Right ventricle myocardium superior (tissue), 1 donor: ENCODE data around the gene OTOGL. TPM values are rescaled to one million over a fixed set of nuclear protein-coding genes. Genes with fewer than 3 reads are reported as not detected.
"Not testable (repeated sequence)": the region's sequence is repeated elsewhere in the genome, so short reads cannot be mapped to it uniquely, and the experiment has no call there.

Experiments used
- ATAC-seq: fragments of 200-7000 bp; cut with Tn5 transposase; one replicate; pipeline ENCODE4 v1.9.1; 2020; ENCODE audit warnings: mild to moderate bottlenecking; ENCODE audit not compliant: poor library complexity
- DNase-seq: peaks from one replicate; pipeline ENCODE4 v3.0.0-alpha.2; 2020
- intact Hi-C: fragments of 100-400 bp; cut with DNase I; formaldehyde crosslinking; loops from one replicate; pipeline ENCODE4 v1.11.2; 2022
- total RNA-seq: library from RNA; stranded (reverse); fragmentation: NEBNext Ultra II Directional; extraction: Animal tissue kit (Norgen Biotek cat#: 25700); gene quantifications from one replicate; pipeline ENCODE4 v1.2.1, GENCODE V29; 2021
- donor health status: DM: no; HTN: yes; CAD: no; lungs with severe emphysema.

OTOGL gene
- total RNA-seq, 1 donor from 2014 or later: 0.19 TPM

DNA sequence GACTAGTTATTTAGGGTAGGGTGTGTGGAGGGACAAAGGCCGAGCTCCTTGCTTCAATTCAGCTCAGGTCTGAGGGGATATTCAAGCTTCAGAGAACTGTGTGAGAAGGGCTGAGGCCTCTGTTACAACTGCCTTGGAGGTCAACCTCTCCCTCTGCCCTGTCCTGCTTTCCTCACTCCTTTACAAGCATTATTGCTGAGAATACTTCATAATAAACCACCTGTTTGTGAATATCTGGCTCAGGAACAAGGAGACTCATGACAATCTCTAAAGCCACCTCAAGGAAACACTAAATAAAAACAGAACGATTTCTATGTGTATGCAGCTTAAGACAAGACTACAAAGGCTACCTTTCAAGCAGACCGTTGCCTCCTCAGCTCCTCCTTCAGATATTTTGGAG is 21.7 kb downstream of the OTOGL start:
- no peak for ATAC-seq
- intact Hi-C loops: no loop called here
- DNase-seq: no peak

DNA sequence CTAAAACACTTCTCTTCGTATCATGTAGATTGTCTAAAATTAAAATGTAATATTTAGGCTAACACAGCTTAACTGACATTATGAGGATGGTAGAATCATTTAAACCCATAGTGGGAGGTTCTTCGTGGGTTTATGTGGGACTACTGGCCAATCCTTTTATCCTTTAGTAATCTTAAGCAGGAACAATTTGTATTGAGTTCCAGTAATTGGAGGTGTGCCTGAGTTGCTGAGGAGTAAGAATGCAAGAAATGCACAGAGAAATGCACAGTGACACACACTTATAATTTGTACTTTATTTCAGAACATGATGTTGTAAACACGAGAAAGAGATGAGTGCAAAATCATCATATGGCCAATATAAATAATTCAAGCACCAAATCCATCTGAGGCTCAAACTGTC is 22.3 kb downstream of the OTOGL start:
- intact Hi-C loops: no loop called here
- no peak for ATAC-seq
- DNase-seq: no peak

- intact Hi-C loops: no loop called here
- ATAC-seq (no peak), DNase-seq (no peak)
Observed at GRCh38 chr12:80129895-80130530, 30.7 kb downstream of the OTOGL start.

GRCh38 chr12:80135624-80136023 is 36.3 kb downstream of the OTOGL start:
- ATAC-seq (no peak), DNase-seq (no peak)
- intact Hi-C loops: no loop called here

DNA sequence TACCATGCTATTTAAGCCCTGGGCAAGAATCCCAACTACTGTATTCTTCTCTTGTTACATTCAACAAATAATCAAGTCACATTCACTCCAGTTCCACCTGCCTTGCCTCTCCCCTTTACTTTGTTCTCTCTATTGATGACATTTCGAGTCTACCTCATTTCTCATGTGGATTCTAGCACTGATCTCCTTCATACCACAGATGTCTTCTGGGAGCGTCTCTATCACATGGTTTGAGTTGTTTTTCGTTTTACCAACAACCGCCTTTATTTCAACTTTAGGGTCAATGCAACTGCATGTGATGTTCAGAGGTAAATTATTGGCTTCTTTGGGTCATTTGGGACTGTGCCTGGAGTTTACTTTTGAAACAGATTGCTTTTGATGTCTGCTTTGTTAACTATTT is 40.7 kb downstream of the OTOGL start:
- DNase-seq (no peak), ATAC-seq (no peak)
- intact Hi-C loops: no loop called here

DNA sequence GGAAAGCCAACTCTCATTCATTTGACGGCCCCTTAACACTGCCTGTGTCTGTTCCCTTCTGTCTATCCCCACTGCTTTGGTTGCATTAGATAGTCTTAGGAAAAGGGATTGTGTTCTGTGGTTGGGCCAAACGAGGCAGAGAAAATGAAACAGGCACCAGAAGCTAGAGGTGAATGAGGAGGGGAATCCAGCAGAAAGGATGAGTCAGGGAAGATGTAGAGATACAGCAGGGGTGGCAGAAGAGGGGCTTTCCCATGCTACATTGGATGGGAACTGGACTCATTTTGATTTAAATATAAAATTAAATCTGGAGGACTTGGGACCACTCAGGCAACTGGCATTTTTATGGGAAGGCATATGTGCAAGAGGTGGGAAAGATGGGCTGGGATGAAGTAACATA is 43.3 kb downstream of the OTOGL start:
- ATAC-seq (no peak), DNase-seq (no peak)
- intact Hi-C loops: no loop called here

- ATAC-seq (no peak), DNase-seq (no peak)
- intact Hi-C loops: no loop called here
Observed at GRCh38 chr12:80143537-80143936, 44.2 kb downstream of the OTOGL start.

DNA sequence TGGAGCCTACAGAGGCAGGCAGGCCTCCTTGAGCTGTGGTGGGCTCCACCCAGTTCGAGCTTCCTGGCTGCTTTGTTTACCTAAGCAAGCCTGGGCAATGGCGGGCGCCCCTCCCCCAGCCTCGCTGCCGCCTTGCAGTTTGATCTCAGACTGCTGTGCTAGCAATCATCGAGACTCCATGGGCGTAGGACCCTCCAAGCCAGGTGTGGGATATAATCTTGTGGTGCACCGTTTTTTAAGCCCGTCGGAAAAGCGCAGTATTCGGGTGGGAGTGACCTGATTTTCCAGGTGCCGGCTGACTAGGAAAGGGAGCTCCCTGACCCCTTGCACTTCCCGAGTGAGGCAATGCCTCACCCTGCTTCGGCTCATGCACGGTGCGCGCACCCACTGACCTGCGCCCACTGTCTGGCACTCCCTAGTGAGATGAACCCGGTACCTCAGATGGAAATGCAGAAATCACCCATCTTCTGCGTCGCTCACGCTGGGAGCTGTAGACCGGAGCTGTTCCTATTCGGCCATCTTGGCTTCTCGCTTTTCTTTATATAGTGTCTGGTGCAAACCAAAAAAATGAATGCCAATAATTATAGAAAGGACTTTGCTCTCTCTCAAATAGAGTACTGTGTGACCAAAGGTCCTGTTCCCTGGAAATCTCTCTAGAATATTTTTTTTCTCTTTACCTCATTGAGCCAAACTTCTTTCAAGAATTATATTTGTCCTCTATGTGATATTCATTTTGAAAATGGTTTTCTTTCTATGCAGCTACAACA is 50.4 kb downstream of the OTOGL start:
- ATAC-seq, intact Hi-C loops, DNase-seq: not testable (repeated sequence)

- ATAC-seq: no peak
- intact Hi-C loops: no loop called here
- DNase-seq: no peak
Observed at GRCh38 chr12:80151131-80151530, 51.8 kb downstream of the OTOGL start.

DNA sequence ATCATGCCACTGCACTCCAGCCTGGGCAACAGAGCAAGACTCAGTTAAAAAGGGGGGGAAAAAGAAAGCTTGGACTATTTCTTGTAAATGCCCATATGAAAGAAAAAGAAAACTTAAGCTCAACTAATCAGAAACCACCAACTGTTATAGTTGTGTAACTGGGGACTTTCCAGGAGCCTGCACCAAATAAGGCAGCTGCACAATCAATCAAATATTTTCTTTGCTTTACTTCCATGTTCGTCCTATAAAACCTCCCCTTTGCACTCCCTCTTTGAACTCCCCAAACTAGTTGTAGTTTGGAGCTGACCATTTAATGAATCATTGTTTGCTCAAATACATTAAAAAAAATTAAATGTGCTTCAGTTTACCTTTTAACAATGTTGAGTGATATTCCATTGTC is 54.9 kb downstream of the OTOGL start:
- DNase-seq: no peak
- intact Hi-C loops: no loop called here
- ATAC-seq: no peak

DNA sequence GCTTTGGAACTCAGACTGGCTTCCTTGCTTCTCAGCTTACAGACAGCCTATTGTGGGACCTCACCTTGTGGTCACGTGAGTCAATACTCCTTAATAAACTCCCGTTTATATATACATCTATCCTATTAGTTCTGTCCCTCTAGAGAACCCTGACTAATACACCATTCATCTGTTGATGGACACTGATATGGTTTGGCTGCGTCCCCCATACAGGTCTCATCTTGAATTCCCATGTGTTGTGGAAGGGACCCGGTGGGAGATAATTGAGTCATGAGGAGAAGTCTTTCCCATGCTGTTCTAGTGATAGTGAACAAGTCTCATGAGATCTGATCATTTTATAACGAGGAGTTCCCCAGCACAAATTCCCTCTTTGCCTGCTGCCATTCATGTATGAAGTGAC is 57.0 kb downstream of the OTOGL start:
- DNase-seq (no peak), ATAC-seq (no peak)
- intact Hi-C loops: no loop called here

- DNase-seq: no peak
- intact Hi-C loops: no loop called here
- no peak for ATAC-seq
Observed at GRCh38 chr12:80157645-80158044, 58.3 kb downstream of the OTOGL start.

DNA sequence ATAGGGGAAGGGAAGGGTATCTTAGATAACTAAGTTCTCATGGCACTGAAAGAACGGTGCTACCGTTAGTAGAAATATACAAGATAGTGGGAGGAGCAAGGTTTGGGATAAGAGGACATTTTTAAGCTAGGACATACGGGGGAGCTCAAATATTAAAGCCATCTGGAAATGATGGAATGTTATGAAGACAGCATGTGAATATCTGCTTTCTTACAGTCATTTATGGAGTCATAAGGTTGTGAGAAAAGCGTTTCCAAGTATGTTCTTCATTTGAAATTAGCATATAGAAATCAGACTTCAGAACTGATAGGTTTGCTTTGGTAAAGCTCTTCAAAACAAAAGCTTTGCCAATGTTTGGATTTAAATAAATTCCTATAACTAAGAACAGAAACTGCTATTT is 62.3 kb downstream of the OTOGL start:
- no peak for DNase-seq
- intact Hi-C loops: no loop called here
- no peak for ATAC-seq

DNA sequence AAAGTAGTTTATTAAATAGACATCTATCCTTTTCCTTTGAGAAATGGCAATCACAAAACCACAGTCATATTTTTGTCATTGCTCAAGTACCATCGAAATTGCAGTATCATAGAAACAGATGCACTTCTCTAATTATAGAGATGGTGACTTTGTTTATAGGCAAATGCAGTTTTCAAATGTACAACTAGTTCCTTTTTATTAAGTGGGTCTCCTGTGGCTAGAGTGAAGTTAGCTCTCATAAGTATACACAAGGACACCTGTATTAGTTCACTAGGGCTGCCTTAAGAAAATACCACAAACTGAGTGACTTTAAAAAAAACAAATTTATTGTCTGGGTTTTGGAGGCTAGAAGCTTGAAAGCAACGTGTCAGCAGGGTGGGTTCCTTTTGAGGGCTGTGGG is 62.8 kb downstream of the OTOGL start:
- DNase-seq (no peak), ATAC-seq (no peak)
- intact Hi-C loops: no loop called here

- no peak for DNase-seq
- intact Hi-C loops: no loop called here
- no peak for ATAC-seq
Observed at GRCh38 chr12:80165746-80166145, 66.4 kb downstream of the OTOGL start.

DNA sequence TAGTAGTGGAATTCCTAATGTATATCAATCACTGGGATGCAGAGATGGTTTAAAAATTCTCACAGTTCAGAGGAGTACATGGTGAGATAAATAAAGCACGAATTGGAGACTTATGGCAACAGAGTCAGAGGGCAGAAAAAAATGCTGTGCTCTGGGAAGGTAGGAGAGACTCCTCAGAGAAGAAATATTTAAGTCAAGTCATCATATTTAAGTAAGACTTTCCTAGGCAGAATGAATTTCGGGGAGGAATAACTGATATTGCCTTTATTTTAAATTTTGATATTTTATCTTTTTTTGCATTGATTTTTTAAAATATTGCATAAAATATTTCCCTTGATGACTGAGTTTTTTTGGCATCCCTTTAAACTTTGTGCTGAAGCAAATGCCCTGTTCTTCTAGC is 67.4 kb downstream of the OTOGL start:
- ATAC-seq: no peak
- no peak for DNase-seq
- intact Hi-C loops: no loop called here

- DNase-seq: no peak
Observed at GRCh38 chr12:80168936-80169335, 69.6 kb downstream of the OTOGL start.

DNA sequence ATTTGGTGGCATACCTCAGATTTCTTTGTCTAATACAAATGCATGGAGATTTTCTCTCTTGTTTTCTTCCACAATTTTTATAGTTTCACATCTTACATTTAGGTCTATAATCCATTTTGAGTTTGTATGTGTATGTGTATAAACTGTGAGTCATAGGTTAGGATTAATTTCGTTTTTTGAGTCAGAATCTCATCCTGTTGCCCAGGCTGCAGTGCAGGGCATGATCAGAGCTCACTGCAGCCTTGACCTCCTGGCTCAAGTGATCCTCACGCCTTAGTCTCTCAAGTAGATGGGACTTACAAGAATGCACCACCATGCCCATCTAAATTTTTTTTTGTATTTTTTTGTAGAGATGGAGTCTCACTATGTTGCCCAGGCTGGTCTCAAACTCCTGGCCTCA is 71.6 kb downstream of the OTOGL start:
- ATAC-seq (no peak), DNase-seq (no peak)
- intact Hi-C loops: loop anchor here (10.0 kb wide), 1 partner anchor 466 kb away; no protein-coding TSS in a partner anchor

More at GRCh38 chr12:80168936-80169335, 69.6 kb downstream of the OTOGL start:
- intact Hi-C loops: no loop called here
- no peak for ATAC-seq

- intact Hi-C loops: loop anchor here (10.0 kb wide), 1 partner anchor 468 kb away; no protein-coding TSS in a partner anchor
- no peak for ATAC-seq
- no peak for DNase-seq
Observed at GRCh38 chr12:80173083-80173864, 73.9 kb downstream of the OTOGL start.
